Osteocyte (in vitro differentiated cells): ENCODE results near the gene CDH13. TPM values are rescaled to one million over a fixed set of nuclear protein-coding genes. Genes with fewer than 3 reads are reported as not detected.

Experiments used
- DNase-seq: peaks from one replicate; pipeline ENCODE4 v3.0.0; 2021; ENCODE audit warnings: mixed read lengths; ENCODE audit not compliant: unreplicated experiment; ENCODE audit errors: extremely low spot score
- H3K27ac Mint-ChIP-seq: one replicate; pipeline ENCODE4 v1.8.0; 2021; ENCODE audit warnings: mild to moderate bottlenecking, mixed read lengths; ENCODE audit not compliant: unreplicated experiment
- H3K27me3 Mint-ChIP-seq: one replicate; pipeline ENCODE4 v1.8.0; 2021; ENCODE audit warnings: mixed read lengths; ENCODE audit not compliant: unreplicated experiment
- H3K36me3 Mint-ChIP-seq: one replicate; pipeline ENCODE4 v1.8.0; 2021; ENCODE audit warnings: mixed read lengths; ENCODE audit not compliant: unreplicated experiment
- H3K4me1 Mint-ChIP-seq: one replicate; pipeline ENCODE4 v1.8.0; 2021; ENCODE audit warnings: mixed read lengths; ENCODE audit not compliant: unreplicated experiment
- H3K4me3 Mint-ChIP-seq: one replicate; pipeline ENCODE4 v1.8.0; 2021; ENCODE audit warnings: mild to moderate bottlenecking, moderate library complexity, mixed read lengths; ENCODE audit not compliant: unreplicated experiment
- H3K9me3 Mint-ChIP-seq: one replicate; pipeline ENCODE4 v1.8.0; 2021; ENCODE audit warnings: mixed read lengths; ENCODE audit not compliant: unreplicated experiment
- total RNA-seq: library from RNA; stranded (reverse); gene quantifications from 2 replicates; pipeline ENCODE4 v1.2.1, GENCODE V29; 2021
- TF ChIP-seq, protein P1 (sequence below): fragments of 200-600 bp; sonication (generic); IDR thresholded peaks from 2 replicates; pipeline ENCODE4 v1.5.0; 2021; ENCODE audit warnings: antibody characterized with exemption, mild to moderate bottlenecking, moderate library complexity

The CDH13 gene
- total RNA-seq, 1 donor from 2014 or later: 27.0 TPM

DNA sequence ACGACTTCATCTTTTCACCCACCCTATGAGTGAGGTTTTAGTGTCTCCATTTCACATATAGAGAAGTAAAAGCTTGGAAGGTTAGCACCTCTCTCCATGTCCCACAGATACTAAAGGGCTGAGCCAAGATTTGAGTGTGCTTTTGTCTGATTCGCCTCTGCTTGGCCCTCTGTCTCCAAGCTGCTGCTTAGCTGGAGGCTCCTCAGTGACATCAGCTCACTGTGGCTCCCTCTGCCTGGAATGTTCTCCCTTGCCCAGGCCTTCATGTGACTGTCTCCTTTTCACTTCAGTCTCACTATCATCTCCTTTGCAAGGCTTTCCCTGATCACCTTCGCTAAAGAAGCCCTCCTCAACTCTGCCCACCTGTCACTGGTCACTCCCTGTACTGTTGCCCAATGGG, 1096.5 kb downstream of the CDH13 start:
- no peaks in the 10 kb centered on the region for H3K27me3 Mint-ChIP-seq
- TF ChIP-seq, protein P1, sequence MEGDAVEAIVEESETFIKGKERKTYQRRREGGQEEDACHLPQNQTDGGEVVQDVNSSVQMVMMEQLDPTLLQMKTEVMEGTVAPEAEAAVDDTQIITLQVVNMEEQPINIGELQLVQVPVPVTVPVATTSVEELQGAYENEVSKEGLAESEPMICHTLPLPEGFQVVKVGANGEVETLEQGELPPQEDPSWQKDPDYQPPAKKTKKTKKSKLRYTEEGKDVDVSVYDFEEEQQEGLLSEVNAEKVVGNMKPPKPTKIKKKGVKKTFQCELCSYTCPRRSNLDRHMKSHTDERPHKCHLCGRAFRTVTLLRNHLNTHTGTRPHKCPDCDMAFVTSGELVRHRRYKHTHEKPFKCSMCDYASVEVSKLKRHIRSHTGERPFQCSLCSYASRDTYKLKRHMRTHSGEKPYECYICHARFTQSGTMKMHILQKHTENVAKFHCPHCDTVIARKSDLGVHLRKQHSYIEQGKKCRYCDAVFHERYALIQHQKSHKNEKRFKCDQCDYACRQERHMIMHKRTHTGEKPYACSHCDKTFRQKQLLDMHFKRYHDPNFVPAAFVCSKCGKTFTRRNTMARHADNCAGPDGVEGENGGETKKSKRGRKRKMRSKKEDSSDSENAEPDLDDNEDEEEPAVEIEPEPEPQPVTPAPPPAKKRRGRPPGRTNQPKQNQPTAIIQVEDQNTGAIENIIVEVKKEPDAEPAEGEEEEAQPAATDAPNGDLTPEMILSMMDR: no peak
- H3K36me3 Mint-ChIP-seq: no peaks in the 10 kb centered on the region
- peaks cover 1% of the 10 kb centered on the region for H3K4me1 Mint-ChIP-seq
- H3K27ac Mint-ChIP-seq: no peak overlapping the region
- DNase-seq: no peak
- H3K4me3 Mint-ChIP-seq: no peak overlapping the region
- no peaks in the 10 kb centered on the region for H3K9me3 Mint-ChIP-seq

DNA sequence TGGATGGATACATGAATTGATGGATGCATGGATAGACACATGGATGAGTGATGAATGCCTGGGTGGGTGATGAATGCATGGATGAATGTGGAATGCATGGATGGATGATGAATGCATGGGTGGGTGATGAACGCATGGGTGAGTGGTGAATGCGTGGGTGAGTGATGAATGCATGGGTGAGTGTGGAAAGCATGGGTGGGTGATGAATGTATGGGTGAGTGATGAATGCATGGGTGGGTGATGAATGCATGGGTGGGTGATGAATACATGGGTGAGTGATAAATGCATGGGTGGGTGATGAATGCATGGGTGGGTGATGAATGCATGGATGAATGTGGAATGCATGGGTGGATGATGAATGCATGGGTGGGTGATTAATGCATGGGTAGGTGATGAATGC, 1097.1 kb downstream of the CDH13 start:
- Mint-ChIP-seq H3K9me3 (no peaks in the 10 kb centered on the region), H3K27me3 (no peaks in the 10 kb centered on the region), H3K4me1 (no peaks in the 10 kb centered on the region), H3K27ac (no peak overlapping the region), H3K36me3 (no peaks in the 10 kb centered on the region), H3K4me3 (no peak overlapping the region)
- TF ChIP-seq, protein P1: no peak
- no peak for DNase-seq

DNA sequence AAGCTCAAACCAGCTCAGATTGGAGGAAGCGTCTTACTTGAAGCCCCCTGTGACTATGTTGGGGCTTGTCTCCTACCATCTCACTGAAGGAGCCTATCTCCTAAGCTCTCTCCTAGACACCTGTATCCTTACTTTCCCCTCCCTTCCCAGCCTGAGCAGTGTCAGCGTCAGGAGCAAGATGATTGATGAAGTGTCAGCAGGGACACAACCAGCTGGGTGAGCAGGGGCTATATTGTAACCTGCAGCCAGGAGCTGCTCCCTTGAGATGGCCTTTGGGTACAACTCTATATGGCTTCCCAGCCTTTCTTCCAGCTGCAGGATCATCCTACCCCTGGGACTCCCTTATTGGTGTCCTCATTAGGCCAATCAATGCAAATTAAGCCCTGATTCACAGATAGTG, 1097.8 kb downstream of the CDH13 start:
- TF ChIP-seq, protein P1: no peak
- H3K4me1 Mint-ChIP-seq: no peaks in the 10 kb centered on the region
- no peaks in the 10 kb centered on the region for H3K36me3 Mint-ChIP-seq
- no peak overlapping the region for H3K27ac Mint-ChIP-seq
- no peaks in the 10 kb centered on the region for H3K9me3 Mint-ChIP-seq
- no peak for DNase-seq
- H3K27me3 Mint-ChIP-seq: no peaks in the 10 kb centered on the region
- H3K4me3 Mint-ChIP-seq: no peak overlapping the region

DNA sequence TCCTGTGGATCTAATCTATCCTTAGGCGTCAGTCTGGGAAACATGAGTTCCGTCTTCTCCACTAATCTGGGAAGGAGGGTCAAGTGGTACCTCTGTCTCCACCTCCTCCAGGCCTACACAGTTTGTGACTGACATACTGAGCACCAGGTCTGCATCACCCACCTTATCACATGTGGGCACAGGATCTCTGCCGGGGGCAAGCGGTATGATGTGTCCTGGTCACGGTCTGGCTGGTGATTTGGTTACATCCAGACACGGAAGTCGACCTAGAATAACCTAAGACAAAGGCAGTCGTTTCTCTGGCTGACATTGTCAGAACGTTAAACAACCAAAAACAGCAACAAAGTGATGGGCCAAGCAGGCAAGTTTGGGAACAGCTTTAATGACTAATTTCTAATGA, 1098.5 kb downstream of the CDH13 start:
- TF ChIP-seq, protein P1: no peak
- Mint-ChIP-seq H3K27ac (no peak overlapping the region), H3K4me1 (no peaks in the 10 kb centered on the region), H3K27me3 (no peaks in the 10 kb centered on the region), H3K9me3 (no peaks in the 10 kb centered on the region), H3K4me3 (no peak overlapping the region), H3K36me3 (no peaks in the 10 kb centered on the region)
- DNase-seq: no peak

DNA sequence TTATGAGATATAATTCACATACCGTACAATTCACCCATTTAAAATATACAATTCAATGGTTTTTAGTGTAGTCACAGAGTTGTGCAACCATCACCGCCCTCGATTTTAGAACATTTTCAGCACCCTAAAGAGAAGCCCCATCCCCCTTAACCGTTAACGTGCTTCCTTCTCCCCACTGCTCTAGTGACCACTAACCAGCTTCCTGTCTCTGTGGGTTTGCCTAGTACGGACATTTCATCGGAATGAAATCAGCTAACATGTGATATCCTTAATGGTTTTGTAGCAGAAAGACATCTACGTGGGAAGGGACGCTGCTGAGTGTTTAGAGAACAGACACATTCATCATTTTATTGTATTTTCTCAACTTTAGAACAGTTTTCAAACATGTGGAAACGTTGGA, 1100.2 kb downstream of the CDH13 start:
- TF ChIP-seq, protein P1: no peak
- DNase-seq: no peak
- no peaks in the 10 kb centered on the region for H3K4me1 Mint-ChIP-seq
- no peak overlapping the region for H3K27ac Mint-ChIP-seq
- H3K27me3 Mint-ChIP-seq: no peaks in the 10 kb centered on the region
- H3K9me3 Mint-ChIP-seq: no peaks in the 10 kb centered on the region
- H3K4me3 Mint-ChIP-seq: no peak overlapping the region
- H3K36me3 Mint-ChIP-seq: no peaks in the 10 kb centered on the region
